Fibroblast of the conjunctiva (primary cell): ENCODE measurements around the gene TDRD6.

ENCODE experiments used
- DNase-seq: peaks from one replicate; pipeline ENCODE4 v3.0.0-alpha.2; 2010; ENCODE audit warnings: low read depth

Gene TDRD6

DNA sequence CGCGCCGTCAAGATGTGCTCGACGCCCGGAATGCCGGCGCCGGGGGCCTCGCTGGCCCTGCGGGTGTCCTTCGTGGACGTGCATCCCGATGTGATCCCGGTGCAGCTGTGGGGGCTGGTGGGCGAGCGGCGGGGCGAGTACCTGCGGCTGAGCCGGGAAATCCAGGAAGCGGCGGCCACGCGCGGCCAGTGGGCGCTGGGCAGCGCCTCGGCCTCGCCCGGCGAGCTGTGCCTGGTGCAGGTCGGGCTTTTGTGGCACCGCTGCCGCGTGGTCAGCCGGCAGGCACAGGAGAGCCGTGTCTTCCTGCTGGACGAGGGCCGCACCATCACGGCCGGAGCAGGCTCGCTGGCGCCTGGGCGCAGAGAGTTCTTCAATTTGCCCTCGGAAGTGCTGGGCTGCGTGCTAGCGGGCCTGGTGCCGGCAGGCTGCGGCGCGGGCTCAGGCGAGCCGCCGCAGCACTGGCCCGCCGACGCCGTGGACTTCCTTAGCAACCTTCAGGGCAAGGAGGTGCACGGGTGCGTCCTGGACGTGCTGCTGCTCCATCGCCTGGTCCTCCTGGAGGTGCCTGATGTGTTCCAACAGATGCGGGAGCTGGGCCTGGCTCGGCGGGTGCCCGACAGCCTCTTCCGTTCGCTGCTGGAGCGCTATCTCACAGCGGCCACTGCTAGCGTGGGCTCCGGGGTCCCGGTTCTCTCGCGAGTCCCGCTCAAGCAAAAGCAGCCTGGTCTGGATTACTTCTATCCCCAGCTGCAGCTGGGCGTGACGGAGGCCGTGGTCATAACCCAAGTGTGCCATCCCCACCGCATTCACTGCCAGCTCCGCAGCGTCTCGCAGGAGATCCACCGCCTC is 656 bp downstream of the TDRD6 start:
- DNase-seq, result no peak

GRCh38 chr6:46688966-46689335 is 1.3 kb downstream of the TDRD6 start:
- DNase-seq, result no peak

DNA sequence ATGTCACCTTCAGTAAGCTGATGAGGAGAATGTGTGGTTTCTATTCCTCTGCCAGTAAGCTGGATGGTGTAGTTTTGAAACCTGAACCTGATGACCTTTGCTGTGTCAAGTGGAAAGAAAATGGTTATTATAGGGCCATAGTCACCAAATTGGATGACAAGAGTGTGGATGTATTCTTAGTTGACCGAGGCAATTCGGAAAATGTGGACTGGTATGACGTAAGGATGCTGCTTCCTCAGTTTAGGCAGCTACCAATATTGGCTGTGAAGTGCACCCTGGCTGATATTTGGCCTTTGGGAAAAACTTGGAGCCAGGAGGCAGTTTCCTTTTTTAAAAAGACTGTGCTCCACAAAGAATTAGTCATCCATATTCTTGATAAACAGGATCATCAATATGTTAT is 2.0 kb downstream of the TDRD6 start:
- DNase-seq, result no peak

GRCh38 chr6:46690141-46690755 is 2.6 kb downstream of the TDRD6 start:
- DNase-seq, result no peak

GRCh38 chr6:46690911-46691451 is 3.3 kb downstream of the TDRD6 start:
- DNase-seq, result no peak

GRCh38 chr6:46699970-46700369 is 12.3 kb downstream of the TDRD6 start:
- no peak for DNase-seq

GRCh38 chr6:46704562-46704961 is 16.9 kb downstream of the TDRD6 start:
- DNase-seq, result peak; percentile 6

GRCh38 chr6:46706464-46706863 is 18.8 kb downstream of the TDRD6 start:
- no peak for DNase-seq

- DNase-seq, result no peak
These were observed 23.8 kb downstream of the TDRD6 start for GRCh38 chr6:46711491-46711890.

- DNase-seq, result no peak
These were observed 27.5 kb downstream of the TDRD6 start for GRCh38 chr6:46715141-46715540.

GRCh38 chr6:46719099-46719498 is 31.4 kb downstream of the TDRD6 start:
- DNase-seq, result no peak

GRCh38 chr6:46720401-46720800 is 32.7 kb downstream of the TDRD6 start:
- no peak for DNase-seq

- DNase-seq, result no peak
These were observed 42.2 kb downstream of the TDRD6 start for GRCh38 chr6:46729787-46730326.

DNA sequence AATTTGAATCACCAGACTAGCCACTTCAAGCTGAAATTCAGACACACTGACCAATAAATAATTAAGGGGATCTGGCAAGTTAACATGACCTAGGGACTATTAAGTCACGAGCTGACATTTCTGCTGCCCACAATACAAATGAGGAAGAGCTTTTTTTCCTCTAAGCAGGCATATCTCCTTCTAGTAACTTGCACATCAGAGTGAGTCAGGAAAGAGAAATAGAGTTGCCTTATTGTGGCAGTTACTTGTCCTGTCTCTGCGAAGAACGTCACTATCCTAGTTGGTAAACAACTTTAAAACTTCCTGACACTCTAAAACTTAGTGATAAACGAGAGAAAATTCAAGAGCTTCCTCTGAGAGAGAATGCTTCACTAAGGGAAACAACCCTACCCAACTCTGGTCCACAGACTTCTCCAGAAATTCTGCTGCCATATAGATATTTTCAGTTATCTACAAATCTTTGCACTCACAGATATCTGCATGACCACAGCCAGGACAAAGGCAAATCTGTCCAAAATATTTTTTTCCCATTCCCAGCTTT is 43.3 kb downstream of the TDRD6 start:
- no peak for DNase-seq

- no peak for DNase-seq
These were observed 45.7 kb downstream of the TDRD6 start for GRCh38 chr6:46733341-46733801.

DNA sequence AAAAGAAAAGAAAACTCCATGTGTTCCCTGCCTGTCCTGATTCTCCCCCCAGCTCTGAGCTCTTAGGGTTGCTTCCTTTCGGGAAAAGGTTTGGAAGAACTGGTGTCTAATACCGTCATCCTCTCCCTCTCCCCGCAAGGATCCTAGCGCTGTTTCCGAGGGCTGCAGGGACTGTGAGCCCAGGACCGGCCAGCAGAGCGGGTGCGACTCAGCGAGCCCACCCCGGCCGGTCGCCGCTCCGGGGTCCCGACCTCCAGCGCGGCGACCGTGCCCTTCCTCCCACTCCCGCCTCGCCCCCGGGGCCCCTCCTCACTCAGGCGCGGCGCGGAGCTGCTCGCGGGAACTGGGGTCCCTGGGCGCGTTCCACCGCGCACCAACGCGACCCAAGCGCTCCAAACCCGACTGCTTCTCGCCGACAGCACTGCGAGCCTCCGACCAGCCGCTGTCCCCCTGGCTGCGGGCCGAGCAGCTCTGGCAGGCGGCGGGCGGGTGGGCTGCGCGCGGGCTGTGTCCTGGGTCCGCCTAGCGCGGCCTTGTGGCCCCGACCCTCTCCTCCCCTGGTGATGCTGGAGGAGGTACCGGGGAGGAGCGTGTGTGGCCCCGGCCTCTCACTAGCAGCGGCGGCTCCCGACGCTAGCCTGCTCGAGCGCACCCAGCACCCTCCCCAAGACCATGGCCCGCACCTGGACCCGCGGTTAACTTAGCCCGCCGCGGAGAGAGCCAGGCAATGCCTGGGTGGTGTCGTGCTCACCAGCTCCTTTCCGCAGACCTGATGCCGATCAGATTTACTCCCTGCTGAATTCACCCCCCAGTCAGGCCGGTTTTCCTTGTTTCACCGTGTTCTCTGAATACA is 47.4 kb downstream of the TDRD6 start, which contains the start of gene PLA2G7:
Gene PLA2G7 (minus strand): TSS at position 509 of the 853 bp plus-strand sequence. CDS start 12,484 bp downstream, outside the sequence.
- DNase-seq, result no peak

GRCh38 chr6:46735720-46736031 is 48.0 kb downstream of the TDRD6 start:
- DNase-seq, result no peak

- no peak for DNase-seq
These were observed 49.2 kb downstream of the TDRD6 start for GRCh38 chr6:46736906-46737305.

GRCh38 chr6:46741482-46741881 is 53.8 kb downstream of the TDRD6 start:
- no peak for DNase-seq

DNA sequence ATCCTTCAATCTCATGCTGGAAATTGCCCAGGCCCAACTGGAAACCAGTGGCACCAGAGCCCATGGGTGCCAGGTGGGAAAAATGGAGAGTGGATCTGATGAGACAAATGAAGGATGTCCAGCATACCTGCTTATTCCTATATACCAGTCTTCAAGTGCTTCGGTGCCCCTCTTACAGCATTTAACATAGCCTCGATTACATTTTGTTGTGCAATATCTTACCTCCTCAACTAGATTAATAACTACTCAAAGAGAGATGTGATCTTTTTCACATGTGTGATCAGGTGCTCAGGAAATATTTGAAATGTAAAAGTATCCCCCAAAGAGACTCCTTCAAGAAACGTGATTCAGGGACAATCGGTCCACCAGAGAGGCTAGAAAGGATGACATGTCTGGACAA is 54.2 kb downstream of the TDRD6 start:
- DNase-seq, result no peak

DNA sequence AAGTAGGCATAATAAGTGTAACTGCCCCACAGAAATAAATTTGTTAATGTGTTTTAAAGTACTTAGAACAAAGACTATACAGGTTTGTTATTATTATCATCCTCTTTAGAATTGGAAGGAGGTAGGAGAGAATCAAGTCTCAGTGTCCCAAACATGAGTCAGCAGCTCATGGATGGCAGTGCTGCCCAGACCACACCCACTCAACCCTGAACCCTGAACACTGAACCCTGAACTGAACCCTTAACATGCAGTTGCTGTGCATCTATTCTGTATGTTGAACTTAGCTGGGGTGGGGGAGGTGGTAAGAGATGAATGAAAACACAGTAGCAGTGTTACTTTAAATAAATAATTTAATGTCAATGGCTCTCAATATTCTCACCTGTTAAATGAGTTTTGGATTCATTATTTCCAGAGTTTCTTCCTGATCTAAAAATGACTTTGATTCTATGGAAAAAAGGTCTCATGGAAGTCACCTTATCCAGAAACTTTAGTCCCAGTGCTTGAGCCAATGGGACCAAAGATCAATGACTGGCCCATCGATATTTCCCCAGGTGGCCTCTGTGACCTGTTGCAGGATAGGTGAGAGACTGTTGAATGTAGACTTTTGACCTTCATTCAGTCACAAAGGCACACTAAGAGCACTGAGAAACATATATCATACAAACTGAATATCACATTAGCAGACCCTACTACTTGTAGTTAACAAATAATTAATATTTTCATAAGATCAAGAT is 55.9 kb downstream of the TDRD6 start:
- DNase-seq, result no peak
